HL-60/S4 treated with phorbol 12-myristate 13-acetate at 8.2 ng/mL for 4 days and 3 days (cell line): ENCODE data around the gene TCEAL8.

Source experiments
- in situ Hi-C: fragments of 300-500 bp; cut with MboI; formaldehyde crosslinking; loops from 2 replicates; pipeline ENCODE4 v1.15.0; 2022; ENCODE audit warnings: low sequenced_read_pairs

TCEAL8 gene

GRCh38 chrX:103215425-103215991, 39.4 kb downstream of the TCEAL8 start:
- in situ Hi-C loops: no loop called here

DNA sequence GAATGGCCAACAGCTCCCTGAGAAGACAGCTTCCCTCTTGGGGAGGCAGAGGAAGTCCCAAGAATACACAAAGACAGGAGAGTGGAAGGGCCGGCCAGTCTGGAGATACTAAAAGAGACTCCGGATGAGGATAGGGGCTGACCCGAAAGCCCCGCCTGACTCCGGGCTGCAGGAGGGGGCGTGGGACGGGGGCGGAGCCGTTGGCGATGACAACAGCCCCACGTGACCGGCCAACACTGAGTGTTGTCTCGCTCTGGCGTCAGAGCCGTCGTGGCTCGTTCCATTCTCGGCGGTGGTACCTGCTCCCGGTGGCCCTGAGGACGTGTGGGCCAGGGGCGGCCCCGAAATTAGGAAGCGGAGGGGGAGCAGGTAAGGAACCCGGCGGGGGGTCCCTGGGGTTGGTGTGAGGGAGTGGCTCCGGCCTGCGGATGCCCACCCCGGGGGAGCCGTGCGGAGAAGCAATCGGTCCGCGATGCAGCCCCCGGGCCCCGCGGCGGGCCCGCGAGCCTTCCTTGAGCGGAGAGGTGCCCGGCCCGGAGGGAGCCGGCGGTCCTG, 40.0 kb downstream of the TCEAL8 start, which contains the start of gene BEX4:
TSS of gene BEX4 (plus strand) at position 239 of the 555 bp plus-strand sequence. CDS start 1,046 bp downstream, outside the sequence.
- in situ Hi-C loops: no loop called here

DNA sequence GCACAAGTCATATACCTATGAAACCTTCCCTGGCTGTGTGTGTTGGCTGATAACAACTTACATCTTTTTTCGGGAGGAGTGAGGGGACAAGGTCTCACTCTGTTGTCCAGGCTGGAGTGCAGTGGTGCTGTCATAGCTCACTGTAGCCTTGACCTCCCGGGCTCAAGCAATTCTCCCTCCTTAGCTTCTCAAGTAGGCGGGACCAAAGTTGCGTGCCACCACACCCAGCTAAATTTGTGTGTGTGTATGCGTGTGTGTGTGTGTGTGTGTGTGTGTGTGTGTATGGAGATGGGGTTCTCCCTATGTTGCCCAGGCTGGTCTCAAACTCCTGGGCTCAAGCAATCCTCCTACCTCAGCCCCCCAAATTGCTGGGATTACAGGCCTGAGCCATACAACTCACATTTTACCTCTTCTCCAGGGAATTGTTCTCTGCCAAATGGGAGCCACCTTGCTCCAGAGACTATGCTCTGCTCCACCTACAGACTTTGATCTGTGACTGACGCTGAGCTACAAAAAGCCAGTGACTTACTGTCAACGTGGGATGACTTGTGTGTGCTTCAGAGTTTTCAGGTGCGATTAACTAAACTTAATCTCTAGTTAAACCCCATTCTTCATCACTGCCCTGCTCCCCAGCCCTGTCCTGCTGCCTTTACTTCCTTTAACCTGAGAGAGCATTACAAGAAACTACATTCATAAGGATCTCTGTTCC, 42.1 kb downstream of the TCEAL8 start:
- in situ Hi-C loops: no loop called here

- in situ Hi-C loops: no loop called here
Measured at GRCh38 chrX:103211012-103211715, 43.8 kb downstream of the TCEAL8 start.

GRCh38 chrX:103210056-103210455, 44.9 kb downstream of the TCEAL8 start:
- in situ Hi-C loops: no loop called here
